NCI-H2227 treated with DMSO at 0.1 percent for 48 hours (cell line): ENCODE results near the gene MGAT5B.
A peak's percentile ranks its signal among the peaks of the same experiment; 100 is the strongest.
"Not testable (repeated sequence)": the region's sequence is repeated elsewhere in the genome, so short reads cannot be mapped to it uniquely, and the experiment has no call there.

Experiments used
- DNase-seq: peaks from one replicate; lab custom pipeline; 2025; lab: John Stamatoyannopoulos, UW

Gene MGAT5B

GRCh38 chr17:76978050-76978449, 109.8 kb downstream of the MGAT5B start:
- not testable (repeated sequence) for DNase-seq

GRCh38 chr17:76981545-76982295, 113.5 kb downstream of the MGAT5B start:
- DNase-seq = no peak

- DNase-seq = no peak
Measured at GRCh38 chr17:76982408-76983074, 114.3 kb downstream of the MGAT5B start.

- no peak for DNase-seq
Measured at GRCh38 chr17:76983075-76983775, 115.0 kb downstream of the MGAT5B start.

GRCh38 chr17:76986365-76986764, 118.2 kb downstream of the MGAT5B start:
- no peak for DNase-seq

GRCh38 chr17:76987486-76988093, 119.4 kb downstream of the MGAT5B start:
- no peak for DNase-seq

GRCh38 chr17:76988796-76989195, 120.6 kb downstream of the MGAT5B start:
- no peak for DNase-seq

GRCh38 chr17:76989519-76989918, 121.3 kb downstream of the MGAT5B start:
- no peak for DNase-seq

GRCh38 chr17:76992891-76993290, 124.7 kb downstream of the MGAT5B start:
- DNase-seq = no peak

GRCh38 chr17:76993651-76994050, 125.4 kb downstream of the MGAT5B start:
- no peak for DNase-seq

- peak; percentile 33 for DNase-seq
Measured at GRCh38 chr17:76994237-76994637, 126.0 kb downstream of the MGAT5B start.

- peak; percentile 29 for DNase-seq
Measured at GRCh38 chr17:76995387-76996105, 127.3 kb downstream of the MGAT5B start.

GRCh38 chr17:76996741-76997694, 128.8 kb downstream of the MGAT5B start:
- DNase-seq = no peak

GRCh38 chr17:76997981-76998531, 129.9 kb downstream of the MGAT5B start:
- DNase-seq = no peak

GRCh38 chr17:76998839-76999238, 130.6 kb downstream of the MGAT5B start:
- DNase-seq = no peak
